HCT116 (cell line): Measurements from ENCODE around the gene SSX2IP. TPM values are rescaled to one million over a fixed set of nuclear protein-coding genes. Genes with fewer than 3 reads are reported as not detected.

Experiments used
- ATAC-seq: fragments of 200-7000 bp; cut with Tn5 transposase; 2 replicates; pipeline ENCODE4 v1.9.1; 2020; ENCODE audit warnings: mild to moderate bottlenecking, moderate library complexity
- BruUV-seq: library from RNA; stranded (reverse); fragments of 400-500 nt; replicated peaks from 2 replicates; lab custom pipeline; 2021; lab: Mats Ljungman, UMichigan
- CTCF ChIA-PET: fragments of 300-600 bp; sonication (Branson Sonifier 250); formaldehyde crosslinking; loops from one replicate; lab custom pipeline; 2021; ENCODE audit warnings: antibody characterized with exemption; lab: Charles Lee
- POLR2A ChIA-PET: fragments of 300-600, 350-600 bp; sonication (Branson Sonifier 250); formaldehyde crosslinking; loops from one replicate; lab custom pipeline; 2021; ENCODE audit warnings: antibody characterized with exemption; lab: Charles Lee
- RAD21 ChIA-PET, 2 experiments: fragments of 300-600 bp; sonication (Branson Sonifier 250); formaldehyde crosslinking; loops; one replicate each; lab custom pipeline; 2023; ENCODE audit warnings: low total read pairs in 2 of 2; ENCODE audit not compliant: uncharacterized antibody in 2 of 2, unreplicated experiment in 2 of 2, low non-redundant PET in 1 of 2; lab: Charles Lee
- DNase-seq: peaks from one replicate; pipeline ENCODE4 v3.0.0-alpha.2; 2010; ENCODE audit warnings: low read depth, low spot score
- H2AFZ ChIP-seq: fragments of 200-600 bp; shearing (Covaris generic), sonication (generic); 2 replicates; pipeline ENCODE4 v1.6.1; 2017; ENCODE audit warnings: low read depth, mixed run types, mixed read lengths, antibody characterized with exemption, low read length; ENCODE audit not compliant: poor library complexity, severe bottlenecking
- H3K27ac ChIP-seq: 2 replicates; pipeline ENCODE4 v1.5.1; 2012; ENCODE audit warnings: low read depth, low read length
- H3K27me3 ChIP-seq: fragments of 200-600 bp; sonication (generic); 2 replicates; pipeline ENCODE4 v1.6.1; 2016; ENCODE audit warnings: mixed run types, low read length, mixed read lengths; ENCODE audit not compliant: insufficient read depth
- H3K36me3 ChIP-seq, 2 experiments: fragments of 200-500 bp in 1 of 2; fragments of 200-600 bp in 1 of 2; sonication (Bioruptor generic) in 1 of 2; sonication (generic) in 1 of 2; 2 replicates each; pipeline versions ENCODE4 v1.5.1 to v1.6.1; 2014 to 2016; ENCODE audit warnings: low read length in 2 of 2, inconsistent platforms in 1 of 2, mixed read lengths in 1 of 2, mixed run types in 1 of 2; ENCODE audit not compliant: insufficient read depth in 2 of 2, control insufficient read depth in 1 of 2
- H3K4me1 ChIP-seq, 2 experiments: fragments of 200-600 bp in 1 of 2; sonication (generic) in 1 of 2; 2 replicates each; pipeline versions ENCODE4 v1.5.1 to v1.6.1; 2012 to 2017; ENCODE audit warnings: low read length in 2 of 2, inconsistent platforms in 1 of 2, mild to moderate bottlenecking in 1 of 2, mixed read lengths in 1 of 2, mixed run types in 1 of 2, moderate library complexity in 1 of 2; ENCODE audit not compliant: insufficient read depth in 2 of 2, control insufficient read depth in 1 of 2
- H3K4me2 ChIP-seq: fragments of 200-600 bp; sonication (generic); 2 replicates; pipeline ENCODE4 v1.6.1; 2017; ENCODE audit warnings: mixed run types, low read length, mixed read lengths
- H3K4me3 ChIP-seq, 2 experiments: fragments of 200-600 bp in 1 of 2; sonication (generic) in 1 of 2; replicated peaks in 1 of 2; 2 replicates each; pipeline ENCODE4 v1.5.1; 2011 to 2016; ENCODE audit warnings: low read length in 2 of 2, control low read depth in 1 of 2, low read depth in 1 of 2, mild to moderate bottlenecking in 1 of 2, mixed read lengths in 1 of 2, mixed run types in 1 of 2
- H3K79me2 ChIP-seq: fragments of 200-600 bp; sonication (generic); 2 replicates; pipeline ENCODE4 v1.6.1; 2017; ENCODE audit warnings: mild to moderate bottlenecking, mixed run types, low read length, moderate library complexity, mixed read lengths; ENCODE audit not compliant: insufficient read depth
- H3K9ac ChIP-seq: fragments of 200-600 bp; sonication (generic); 2 replicates; pipeline ENCODE4 v1.6.1; 2016; ENCODE audit warnings: low read length, mixed read lengths
- H3K9me2 ChIP-seq: fragments of 200-600 bp; sonication (generic), shearing (Covaris generic); 2 replicates; pipeline ENCODE4 v1.6.1; 2017; ENCODE audit warnings: mixed run types, mild to moderate bottlenecking, moderate library complexity; ENCODE audit not compliant: insufficient read depth
- H3K9me3 ChIP-seq, 2 experiments: fragments of 200-500 bp in 1 of 2; fragments of 200-600 bp in 1 of 2; sonication (Bioruptor generic) in 1 of 2; sonication (generic) in 1 of 2; 2 replicates each; pipeline ENCODE4 v1.6.1; 2014 to 2017; ENCODE audit warnings: low read length in 2 of 2, mixed read lengths in 2 of 2, inconsistent platforms in 1 of 2, low read depth in 1 of 2, mild to moderate bottlenecking in 1 of 2, mixed run types in 1 of 2, moderate library complexity in 1 of 2; ENCODE audit not compliant: control insufficient read depth in 1 of 2, insufficient read depth in 1 of 2
- H4K20me1 ChIP-seq: fragments of 200-600 bp; sonication (generic), shearing (Covaris generic); 2 replicates; pipeline ENCODE4 v1.6.1; 2017; ENCODE audit warnings: mixed run types, mild to moderate bottlenecking, moderate library complexity; ENCODE audit not compliant: insufficient read depth
- CBX3 ChIP-seq: IDR thresholded peaks from 2 replicates; pipeline ENCODE4 v1.6.1; 2012; ENCODE audit warnings: low read depth
- CTCF ChIP-seq, 3 experiments: fragments of 200-600 bp in 1 of 3; sonication (generic) in 1 of 3; IDR thresholded peaks in 2 of 3; conservative IDR thresholded peaks in 1 of 3; 2 replicates each; pipeline ENCODE4 v1.5.1; 2012 to 2017; ENCODE audit warnings: low read depth in 2 of 3, low read length in 2 of 3, antibody characterized with exemption in 1 of 3, borderline replicate concordance in 1 of 3, control low read depth in 1 of 3, mild to moderate bottlenecking in 1 of 3, mixed read lengths in 1 of 3, mixed run types in 1 of 3, moderate library complexity in 1 of 3; ENCODE audit not compliant: insufficient read depth in 1 of 3
- ELF1 ChIP-seq: IDR thresholded peaks from 2 replicates; pipeline ENCODE4 v1.6.1; 2012; ENCODE audit warnings: low read depth, borderline replicate concordance
- EZH2phosphoT487 ChIP-seq: fragments of 200-600 bp; IDR thresholded peaks from 2 replicates; pipeline ENCODE4 v1.6.1; 2018; ENCODE audit warnings: antibody characterized with exemption, borderline replicate concordance
- JUND ChIP-seq: IDR thresholded peaks from 2 replicates; pipeline ENCODE4 v1.6.1; 2012
- POLR2AphosphoS5 ChIP-seq: IDR thresholded peaks from 2 replicates; pipeline ENCODE4 v1.6.1; 2011; ENCODE audit warnings: mild to moderate bottlenecking, low read depth, low read length, moderate library complexity
- SIN3A ChIP-seq: IDR thresholded peaks from 2 replicates; pipeline ENCODE4 v1.6.1; 2012; ENCODE audit warnings: low read depth
- SRF ChIP-seq: IDR thresholded peaks from 2 replicates; pipeline ENCODE4 v1.6.1; 2012; ENCODE audit warnings: low read depth
- TCF7L2 ChIP-seq: IDR thresholded peaks from 2 replicates; pipeline ENCODE4 v1.7.0; 2011; ENCODE audit warnings: borderline replicate concordance, inconsistent platforms; ENCODE audit not compliant: insufficient read depth, insufficient read length; ENCODE audit errors: extremely low read depth
- ZFX ChIP-seq: fragments of 450-650 bp; IDR thresholded peaks from 2 replicates; pipeline ENCODE4 v1.6.1; 2017
- intact Hi-C: fragments of 100-400 bp; cut with micrococcal nuclease; formaldehyde crosslinking; loops from 2 replicates; pipeline ENCODE4 v1.10.0; 2022
- total RNA-seq: library from RNA; stranded (reverse); gene quantifications from one replicate; pipeline ENCODE4 v1.2.1, GENCODE V29; 2021; ENCODE audit not compliant: unreplicated experiment
- TF ChIP-seq, protein P1 (sequence below): IDR thresholded peaks from 2 replicates; pipeline ENCODE4 v1.6.1; 2012
- TF ChIP-seq, protein P2 (sequence below): IDR thresholded peaks from 2 replicates; pipeline ENCODE4 v1.6.1; 2011; ENCODE audit warnings: mild to moderate bottlenecking, low read length, moderate library complexity; ENCODE audit not compliant: insufficient replicate concordance; ENCODE audit errors: extremely low read depth
- TF ChIP-seq, protein P3 (sequence below): IDR thresholded peaks from 2 replicates; pipeline ENCODE4 v1.6.1; 2012; ENCODE audit warnings: low read depth

The SSX2IP gene
- total RNA-seq, 1 experiment from 2014 or later = 51.5 TPM

- ATAC-seq (no peak), DNase-seq (no peak)
- ChIA-PET POLR2A (no interaction called here), RAD21 (no interaction called here), CTCF (interaction anchor here (1.8 kb wide), 1 partner anchor 12 kb away, joined by 9 read pairs; no protein-coding TSS in a partner anchor)
- intact Hi-C loops = no loop called here
- no peaks in the 10 kb centered on the region for H4K20me1 ChIP-seq
- BruUV-seq = no TSS peak
- TF ChIP-seq, protein P1, sequence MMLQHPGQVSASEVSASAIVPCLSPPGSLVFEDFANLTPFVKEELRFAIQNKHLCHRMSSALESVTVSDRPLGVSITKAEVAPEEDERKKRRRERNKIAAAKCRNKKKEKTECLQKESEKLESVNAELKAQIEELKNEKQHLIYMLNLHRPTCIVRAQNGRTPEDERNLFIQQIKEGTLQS = no peak
- TF ChIP-seq POLR2AphosphoS5 (no peak), ELF1 (no peak), SRF (no peak), EZH2phosphoT487 (no peak), CTCF (IDR thresholded peaks at IDR 0.05 in 2 of 3, conservative IDR thresholded peaks at IDR 0.05 in 1 of 3; ENCODE audit: borderline replicate concordance in 1 of 3, insufficient read depth in 1 of 3, low read depth in 2 of 3, low read length in 2 of 3) (no peak), TCF7L2 (no peak), JUND (no peak), SIN3A (no peak), ZFX (no peak), CBX3 (no peak)
- TF ChIP-seq, protein P2, sequence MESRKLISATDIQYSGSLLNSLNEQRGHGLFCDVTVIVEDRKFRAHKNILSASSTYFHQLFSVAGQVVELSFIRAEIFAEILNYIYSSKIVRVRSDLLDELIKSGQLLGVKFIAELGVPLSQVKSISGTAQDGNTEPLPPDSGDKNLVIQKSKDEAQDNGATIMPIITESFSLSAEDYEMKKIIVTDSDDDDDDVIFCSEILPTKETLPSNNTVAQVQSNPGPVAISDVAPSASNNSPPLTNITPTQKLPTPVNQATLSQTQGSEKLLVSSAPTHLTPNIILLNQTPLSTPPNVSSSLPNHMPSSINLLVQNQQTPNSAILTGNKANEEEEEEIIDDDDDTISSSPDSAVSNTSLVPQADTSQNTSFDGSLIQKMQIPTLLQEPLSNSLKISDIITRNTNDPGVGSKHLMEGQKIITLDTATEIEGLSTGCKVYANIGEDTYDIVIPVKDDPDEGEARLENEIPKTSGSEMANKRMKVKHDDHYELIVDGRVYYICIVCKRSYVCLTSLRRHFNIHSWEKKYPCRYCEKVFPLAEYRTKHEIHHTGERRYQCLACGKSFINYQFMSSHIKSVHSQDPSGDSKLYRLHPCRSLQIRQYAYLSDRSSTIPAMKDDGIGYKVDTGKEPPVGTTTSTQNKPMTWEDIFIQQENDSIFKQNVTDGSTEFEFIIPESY = no peak
- TF ChIP-seq, protein P3, sequence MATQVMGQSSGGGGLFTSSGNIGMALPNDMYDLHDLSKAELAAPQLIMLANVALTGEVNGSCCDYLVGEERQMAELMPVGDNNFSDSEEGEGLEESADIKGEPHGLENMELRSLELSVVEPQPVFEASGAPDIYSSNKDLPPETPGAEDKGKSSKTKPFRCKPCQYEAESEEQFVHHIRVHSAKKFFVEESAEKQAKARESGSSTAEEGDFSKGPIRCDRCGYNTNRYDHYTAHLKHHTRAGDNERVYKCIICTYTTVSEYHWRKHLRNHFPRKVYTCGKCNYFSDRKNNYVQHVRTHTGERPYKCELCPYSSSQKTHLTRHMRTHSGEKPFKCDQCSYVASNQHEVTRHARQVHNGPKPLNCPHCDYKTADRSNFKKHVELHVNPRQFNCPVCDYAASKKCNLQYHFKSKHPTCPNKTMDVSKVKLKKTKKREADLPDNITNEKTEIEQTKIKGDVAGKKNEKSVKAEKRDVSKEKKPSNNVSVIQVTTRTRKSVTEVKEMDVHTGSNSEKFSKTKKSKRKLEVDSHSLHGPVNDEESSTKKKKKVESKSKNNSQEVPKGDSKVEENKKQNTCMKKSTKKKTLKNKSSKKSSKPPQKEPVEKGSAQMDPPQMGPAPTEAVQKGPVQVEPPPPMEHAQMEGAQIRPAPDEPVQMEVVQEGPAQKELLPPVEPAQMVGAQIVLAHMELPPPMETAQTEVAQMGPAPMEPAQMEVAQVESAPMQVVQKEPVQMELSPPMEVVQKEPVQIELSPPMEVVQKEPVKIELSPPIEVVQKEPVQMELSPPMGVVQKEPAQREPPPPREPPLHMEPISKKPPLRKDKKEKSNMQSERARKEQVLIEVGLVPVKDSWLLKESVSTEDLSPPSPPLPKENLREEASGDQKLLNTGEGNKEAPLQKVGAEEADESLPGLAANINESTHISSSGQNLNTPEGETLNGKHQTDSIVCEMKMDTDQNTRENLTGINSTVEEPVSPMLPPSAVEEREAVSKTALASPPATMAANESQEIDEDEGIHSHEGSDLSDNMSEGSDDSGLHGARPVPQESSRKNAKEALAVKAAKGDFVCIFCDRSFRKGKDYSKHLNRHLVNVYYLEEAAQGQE = no peak
- no peak overlapping the region for H2AFZ ChIP-seq
- no peak overlapping the region for H3K27ac ChIP-seq
- H3K36me3 ChIP-seq = no peaks in the 10 kb centered on the region
- no peaks in the 10 kb centered on the region for H3K27me3 ChIP-seq
- no peak overlapping the region for H3K4me2 ChIP-seq
- no peak overlapping the region for H3K9ac ChIP-seq
- H3K79me2 ChIP-seq = no peaks in the 10 kb centered on the region
- H3K4me3 ChIP-seq = no peak overlapping the region
- 0 out of 4 replicates have a peak, but pooled peaks cover 0 to 4% of the 10 kb centered on the region in 2 experiments for H3K4me1 ChIP-seq
- H3K9me2 ChIP-seq = no peaks in the 10 kb centered on the region
- no peaks in the 10 kb centered on the region for H3K9me3 ChIP-seq
Measured at GRCh38 chr1:84711869-84712268, 21.6 kb upstream of the SSX2IP start.
